ENCODE data around the gene NHLRC2. TPM values are rescaled to one million over a fixed set of nuclear protein-coding genes. Genes with fewer than 3 reads are reported as not detected.

Gene NHLRC2
- total and polyA plus RNA-seq, 5 donors from 2014 or later = 3.9 to 13.0 (median 7.2) TPM

GRCh38 chr10:113965683-113966082 is 111.2 kb downstream of the NHLRC2 start:
- Histone ChIP-seq H3K4me1 (ENCODE audit: control insufficient read depth, insufficient read depth, low read length, poor library complexity, severe bottlenecking) (peaks cover 13% of the 10 kb centered on the region), H3K9me3 (ENCODE audit: control insufficient read depth in 2 of 2, low read length in 2 of 2) (peaks cover 2 to 4% of the 10 kb centered on the region in 2 experiments), H3K27me3 (ENCODE audit: control insufficient read depth, insufficient read depth, low read length) (no peaks in the 10 kb centered on the region), H3K36me3 (ENCODE audit: control insufficient read depth, insufficient read depth, low read length) (no peaks in the 10 kb centered on the region), H3K4me3 (ENCODE audit: low read depth, low read length) (no peak overlapping the region), H3K27ac (ENCODE audit: insufficient read depth, low read length, poor library complexity, severe bottlenecking) (no peak overlapping the region)
- Mint-ChIP-seq H3K4me3 (no peak overlapping the region), H3K36me3 (no peaks in the 10 kb centered on the region), H3K27me3 (peaks cover 8% of the 10 kb centered on the region), H3K27ac (no peak overlapping the region), H3K4me1 (peaks cover 12 to 27% (median 21%) of the 10 kb centered on the region in 4 donors), H3K9me3 (peaks cover 0 to 9% (median 0%) of the 10 kb centered on the region in 7 donors)
- DNase-seq = no peak
- no peak for ATAC-seq (ENCODE audit: low read depth in 2 of 2)

Other genes with a start within 250 kb of the NHLRC2 start
- gene NRAP, start 190.6 kb upstream of the NHLRC2 start, total RNA-seq = not detected
- not detected for gene NRAP, start 190.6 kb upstream of the NHLRC2 start, polyA plus RNA-seq
- 13.5 TPM for gene CASP7, start 174.7 kb upstream of the NHLRC2 start, total RNA-seq
- 10 to 100 TPM; 11.1 to 24.2 (median 22.3) TPM for gene CASP7, start 174.7 kb upstream of the NHLRC2 start, polyA plus RNA-seq
- gene PLEKHS1, start 103.0 kb upstream of the NHLRC2 start, total RNA-seq = 0.12 TPM
- gene PLEKHS1, start 103.0 kb upstream of the NHLRC2 start, polyA plus RNA-seq = not detected
- gene DCLRE1A, start 579 bp upstream of the NHLRC2 start, total RNA-seq = 4.4 TPM
- gene DCLRE1A, start 579 bp upstream of the NHLRC2 start, polyA plus RNA-seq = 1 to 10 TPM; 4.7 to 9.1 (median 6.6) TPM
- 0.17 TPM for gene ADRB1, start 189.2 kb downstream of the NHLRC2 start, total RNA-seq
- gene ADRB1, start 189.2 kb downstream of the NHLRC2 start, polyA plus RNA-seq = not detected

Data from CD4-positive, CD25-positive, alpha-beta regulatory T cell (primary cell).